ENCODE data around the gene B2M.
"Not testable (repeated sequence)": the region's sequence is repeated elsewhere in the genome, so short reads cannot be mapped to it uniquely, and the experiment has no call there.

B2M gene

GRCh38 chr15:44711096-44711742 is at the start of gene B2M, which contains the start of gene PATL2:
Gene B2M (plus strand): TSS chr15:44711517. CDS start chr15:44711547, 30 bp downstream.
Gene PATL2 (minus strand): TSS chr15:44711323. CDS start chr15:44676490, 34,833 bp downstream.
- peak within 1 kb of the TSS; percentile 83 for H3K4me3 ChIP-seq (ENCODE audit: low read depth, low read length)

DNA sequence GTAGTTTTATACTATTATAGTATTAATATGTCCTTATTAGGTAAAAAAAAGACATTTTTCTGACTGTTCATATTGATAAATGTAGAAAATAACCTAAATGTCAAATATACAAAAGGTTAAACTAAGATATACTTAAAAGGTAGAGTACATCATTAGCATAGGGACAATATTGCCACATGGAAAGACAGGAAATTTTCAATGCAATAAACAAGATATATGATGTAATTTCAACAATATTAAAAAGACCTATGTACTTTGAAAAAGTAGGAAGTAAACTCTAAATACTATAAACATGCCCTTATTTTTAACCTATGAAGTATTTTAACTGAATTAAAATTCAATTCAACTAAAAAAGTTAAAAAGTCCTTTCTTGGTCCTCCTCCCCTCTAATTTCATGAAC is 49.7 kb upstream of the B2M start:
- no peak overlapping the region for H3K4me3 ChIP-seq (ENCODE audit: low read depth, low read length)

GRCh38 chr15:44662478-44663409 is 48.6 kb upstream of the B2M start:
- H3K4me3 ChIP-seq (ENCODE audit: low read depth, low read length), result peak overlapping the region; percentile 89

GRCh38 chr15:44663410-44664308 is 47.7 kb upstream of the B2M start, which contains the start of gene SPG11:
Gene SPG11 (minus strand): TSS chr15:44663662. CDS start chr15:44663647, 15 bp downstream.
- peak within 1 kb of the TSS; percentile 89 for H3K4me3 ChIP-seq (ENCODE audit: low read depth, low read length)

DNA sequence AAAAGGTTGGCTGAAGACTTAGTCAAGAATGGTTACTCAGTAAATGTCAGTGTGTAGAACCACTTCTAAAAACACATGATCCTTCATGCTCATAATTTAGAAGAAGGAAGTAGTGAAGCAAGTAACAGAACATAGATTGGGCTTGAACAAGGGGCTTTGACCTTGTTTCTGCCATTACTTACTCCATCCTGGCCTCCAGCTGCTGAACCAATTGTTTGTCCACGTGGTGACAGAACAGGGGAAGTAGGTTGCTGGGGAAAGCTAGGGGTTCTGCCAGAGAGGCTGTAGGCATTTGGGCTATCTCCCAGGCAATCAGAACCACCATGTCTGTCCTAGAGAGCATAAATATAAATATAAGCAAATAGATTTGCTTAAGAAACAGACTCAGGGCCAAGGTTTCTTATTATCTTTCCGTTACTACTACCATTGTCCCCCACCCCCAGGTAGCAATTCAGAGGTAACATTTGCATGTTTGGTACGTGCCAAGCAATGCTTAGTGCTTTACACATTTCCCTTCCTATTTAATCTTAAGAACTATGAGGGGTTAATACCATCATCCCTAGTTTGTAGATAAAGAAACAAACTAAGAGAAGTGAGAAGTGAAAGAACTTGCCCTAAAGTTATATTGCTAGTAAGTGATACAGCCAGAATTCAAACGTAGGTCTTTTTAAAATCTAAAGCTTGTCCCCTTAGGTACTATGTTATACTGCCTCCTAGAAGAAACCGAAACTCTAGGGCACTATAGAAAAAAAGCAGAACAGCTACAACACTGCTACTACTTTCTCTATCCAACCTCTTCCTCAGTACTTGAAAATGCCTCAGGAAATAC is 44.9 kb upstream of the B2M start:
- H3K4me3 ChIP-seq (ENCODE audit: low read depth, low read length), result no peak overlapping the region

- no peak overlapping the region for H3K4me3 ChIP-seq (ENCODE audit: low read depth, low read length)
Observed at GRCh38 chr15:44667039-44667360, 44.3 kb upstream of the B2M start.

DNA sequence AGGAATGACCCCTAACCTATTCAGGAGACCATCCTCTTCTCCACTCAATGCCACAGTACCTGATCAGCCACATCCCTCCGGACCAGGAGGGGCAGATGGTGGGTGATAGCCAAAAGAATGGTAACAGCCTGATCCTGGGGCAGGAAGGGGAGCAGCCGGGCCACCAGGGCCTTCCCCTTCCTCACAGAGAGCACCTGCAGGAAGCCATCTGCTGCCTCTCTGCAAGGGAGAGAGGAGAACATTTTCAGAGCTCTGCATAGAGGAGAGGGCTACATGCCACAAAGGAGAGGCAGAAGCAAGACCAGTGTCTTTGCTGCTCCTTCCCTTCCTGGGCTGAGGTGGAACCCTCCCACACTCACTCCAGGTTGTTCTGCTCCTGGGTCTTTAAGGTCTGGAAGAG is 42.4 kb upstream of the B2M start:
- no peak overlapping the region for H3K4me3 ChIP-seq (ENCODE audit: low read depth, low read length)

DNA sequence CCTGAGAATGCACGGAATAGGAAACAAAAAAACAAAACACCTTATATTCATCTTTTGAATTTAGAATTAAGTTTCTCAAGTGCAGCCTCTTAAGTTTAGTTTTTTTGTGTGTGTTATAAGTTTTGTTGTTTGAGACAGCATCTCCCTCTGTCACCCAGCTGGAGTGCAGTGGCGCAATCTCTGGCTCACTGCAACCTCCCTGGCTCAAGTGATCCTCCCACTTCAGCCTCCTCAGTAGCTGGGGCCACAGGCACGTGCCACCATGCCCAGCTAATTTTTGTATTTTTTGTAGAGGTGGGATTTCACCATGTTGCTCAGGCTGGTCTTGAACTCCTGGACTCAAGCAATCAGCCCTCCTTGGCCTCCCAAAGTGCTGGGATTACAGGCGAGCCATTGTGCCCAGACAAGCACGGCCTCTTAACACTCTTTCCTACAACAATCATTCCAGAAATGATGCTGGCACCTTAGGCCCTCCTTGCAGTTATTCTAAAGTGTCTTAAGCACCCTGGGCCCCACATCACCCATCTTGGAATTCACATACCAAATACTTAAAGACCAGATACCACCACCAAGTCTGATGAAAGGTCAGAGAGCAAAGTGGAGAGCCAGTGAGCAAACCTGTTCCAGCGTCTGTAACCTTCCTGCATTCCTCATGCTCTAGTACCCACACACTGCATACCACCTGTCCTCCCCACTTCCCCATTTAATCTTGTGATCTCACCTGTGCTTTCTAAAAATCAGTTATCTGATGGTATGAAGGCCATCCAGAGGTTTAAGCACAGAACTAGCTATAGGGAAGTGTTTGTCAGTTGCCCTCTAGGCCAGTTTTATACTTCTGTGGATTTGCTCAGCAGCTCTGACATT is 41.0 kb upstream of the B2M start:
- no peak overlapping the region for H3K4me3 ChIP-seq (ENCODE audit: low read depth, low read length)

DNA sequence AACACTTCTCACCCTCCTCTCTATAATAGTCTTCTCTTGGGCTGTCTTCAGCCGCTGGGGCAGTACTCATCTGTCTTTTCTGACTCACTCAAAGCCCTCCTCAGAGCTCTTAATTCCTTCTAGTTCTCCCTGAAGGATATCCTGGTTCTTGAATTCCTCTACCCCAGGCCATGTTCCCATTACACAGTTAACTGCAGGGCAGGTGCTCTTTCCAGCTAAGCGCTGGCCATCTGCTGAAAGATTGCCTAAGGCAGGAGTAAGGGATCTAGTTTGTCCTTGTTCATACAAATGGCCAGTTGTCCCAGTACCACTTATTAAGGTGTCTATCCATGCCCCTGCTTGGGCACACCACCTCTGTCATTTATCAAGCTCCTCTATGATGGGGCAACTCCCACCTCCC is 37.7 kb upstream of the B2M start:
- H3K4me3 ChIP-seq (ENCODE audit: low read depth, low read length), result no peak overlapping the region

GRCh38 chr15:44675911-44676310 is 35.4 kb upstream of the B2M start:
- no peak overlapping the region for H3K4me3 ChIP-seq (ENCODE audit: low read depth, low read length)

DNA sequence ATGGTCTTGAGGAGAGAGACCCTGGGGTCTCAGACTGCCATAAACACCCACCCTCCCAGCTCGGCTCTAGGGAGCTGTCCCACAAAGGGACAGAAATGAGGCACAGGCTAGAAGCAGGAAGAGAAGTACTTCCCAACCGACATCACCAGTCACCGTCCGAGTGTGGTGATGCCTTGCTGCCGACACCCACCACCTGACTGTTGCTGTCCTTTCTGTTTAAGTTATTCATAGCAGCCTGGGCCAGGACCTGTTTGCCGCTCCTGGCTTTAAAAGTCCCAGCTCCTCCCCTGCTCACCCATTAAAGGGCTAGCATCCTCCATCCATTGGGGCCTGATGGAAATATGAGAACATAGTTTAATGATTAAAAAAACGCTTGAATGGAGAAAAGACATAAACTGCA is 34.6 kb upstream of the B2M start:
- H3K4me3 ChIP-seq (ENCODE audit: low read depth, low read length), result no peak overlapping the region

GRCh38 chr15:44682211-44682610 is 29.1 kb upstream of the B2M start:
- no peak overlapping the region for H3K4me3 ChIP-seq (ENCODE audit: low read depth, low read length)

DNA sequence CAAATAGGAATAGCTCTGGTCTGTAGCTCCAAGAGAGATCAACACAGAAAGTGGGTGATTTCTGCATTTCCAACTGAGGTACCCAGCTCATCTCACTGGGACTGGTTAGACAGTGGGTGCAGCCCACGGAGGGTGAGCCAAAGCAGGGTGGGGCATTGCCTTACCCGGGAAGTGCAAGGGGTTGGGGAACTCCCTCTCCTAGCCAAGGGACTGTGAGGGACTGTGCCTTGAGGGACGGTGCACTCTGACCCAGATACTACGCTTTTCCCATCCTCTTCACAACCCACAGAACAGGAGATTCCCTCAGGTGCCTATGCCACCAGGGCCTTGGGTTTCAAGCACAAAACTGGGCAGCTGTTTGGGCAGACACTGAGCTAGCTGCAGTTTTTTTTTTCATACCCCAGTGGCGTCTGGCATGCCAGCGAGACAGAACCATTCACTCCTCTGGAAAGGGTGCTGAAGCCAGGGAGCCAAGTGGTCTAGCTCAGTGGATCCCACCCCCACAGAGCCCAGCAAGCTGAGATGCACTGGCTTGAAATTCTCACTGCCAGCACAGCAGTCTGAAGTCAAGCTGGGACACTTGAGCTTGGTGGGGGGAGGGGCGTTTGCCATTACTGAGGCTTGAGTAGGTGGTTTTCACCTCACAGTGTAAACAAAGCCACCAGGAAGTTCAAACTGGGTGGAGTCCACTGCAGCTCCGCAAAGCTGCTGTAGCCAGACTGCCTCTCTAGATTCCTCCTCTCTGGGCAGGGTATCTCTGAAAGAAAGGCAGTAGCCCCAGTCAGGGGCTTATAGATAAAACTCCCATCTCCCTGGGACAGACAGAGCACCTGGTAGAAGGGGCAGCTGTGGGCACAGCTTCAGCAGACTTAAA is 28.3 kb upstream of the B2M start:
- not testable (repeated sequence) for H3K4me3 ChIP-seq (ENCODE audit: low read depth, low read length)

- not testable (repeated sequence) for H3K4me3 ChIP-seq (ENCODE audit: low read depth, low read length)
Observed at GRCh38 chr15:44689318-44689717, 22.0 kb upstream of the B2M start.

GRCh38 chr15:44690245-44690644 is 21.1 kb upstream of the B2M start:
- H3K4me3 ChIP-seq (ENCODE audit: low read depth, low read length), result not testable (repeated sequence)

DNA sequence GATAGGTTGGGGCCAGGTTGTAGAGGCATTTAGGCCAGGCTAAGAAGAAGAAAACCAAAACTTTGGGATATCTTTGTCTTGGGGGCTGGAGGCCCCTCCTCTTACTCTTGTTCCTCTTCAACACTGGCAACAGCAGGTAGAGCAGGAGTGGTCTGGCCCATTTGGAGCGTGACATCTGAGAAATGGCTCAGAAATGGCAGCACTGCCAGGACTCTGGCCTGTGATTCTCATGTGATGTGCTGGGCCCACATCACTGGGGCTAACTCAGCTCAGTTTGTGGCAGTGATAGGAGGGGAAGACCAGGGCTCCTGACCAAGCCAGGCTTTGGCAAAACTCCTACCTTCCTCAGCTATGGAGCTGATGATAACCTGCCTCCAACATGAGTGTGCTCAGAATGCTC is 18.7 kb upstream of the B2M start:
- H3K4me3 ChIP-seq (ENCODE audit: low read depth, low read length), result no peak overlapping the region

DNA sequence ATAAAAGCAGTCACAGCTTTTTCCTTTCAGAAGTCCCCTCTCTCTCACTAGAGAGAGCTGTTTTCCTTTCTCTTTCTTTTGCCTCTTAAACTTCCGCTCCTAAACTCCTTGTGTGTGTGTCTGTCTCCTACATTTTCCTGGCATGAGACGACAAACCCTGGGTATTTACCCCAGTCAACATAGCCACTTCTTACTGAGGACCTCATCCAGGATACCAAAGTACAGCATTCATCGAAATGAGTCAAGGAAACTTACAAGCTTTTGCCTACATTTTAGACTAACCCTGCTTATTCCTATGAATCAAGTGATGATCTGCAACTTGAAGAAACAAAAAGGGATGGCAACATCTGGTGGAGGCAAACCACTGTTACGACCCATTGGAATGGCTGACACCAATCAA is 16.9 kb upstream of the B2M start:
- no peak overlapping the region for H3K4me3 ChIP-seq (ENCODE audit: low read depth, low read length)

- H3K4me3 ChIP-seq (ENCODE audit: low read depth, low read length), result no peak overlapping the region
Observed at GRCh38 chr15:44695294-44695693, 16.0 kb upstream of the B2M start.

Data from iPS-11a (cell line).